Kidney glomerular epithelial cell (primary cell): ENCODE data around the gene WDR43.

Source experiments
- DNase-seq: peaks from one replicate; lab custom pipeline; 2025; lab: John Stamatoyannopoulos, UW

Gene WDR43

GRCh38 chr2:28909655-28910353 lies 15.3 kb downstream of the WDR43 start:
- DNase-seq: no peak

- DNase-seq: no peak
These were observed 21.5 kb downstream of the WDR43 start for GRCh38 chr2:28915939-28916338.

GRCh38 chr2:28926847-28927246 lies 32.4 kb downstream of the WDR43 start:
- no peak for DNase-seq

- DNase-seq: no peak
These were observed 33.0 kb downstream of the WDR43 start for GRCh38 chr2:28927469-28927868.

GRCh38 chr2:28927878-28928277 lies 33.4 kb downstream of the WDR43 start:
- DNase-seq: no peak

- no peak for DNase-seq
These were observed 35.1 kb downstream of the WDR43 start for GRCh38 chr2:28929581-28929980.

GRCh38 chr2:28930205-28930604 lies 35.7 kb downstream of the WDR43 start:
- DNase-seq: no peak

GRCh38 chr2:28934769-28935168 lies 40.3 kb downstream of the WDR43 start:
- no peak for DNase-seq

- DNase-seq: no peak
These were observed 46.5 kb downstream of the WDR43 start for GRCh38 chr2:28941008-28941407.

GRCh38 chr2:28944535-28945248 lies 50.2 kb downstream of the WDR43 start:
- DNase-seq: no peak

GRCh38 chr2:28948160-28948559 lies 53.7 kb downstream of the WDR43 start:
- DNase-seq: no peak

GRCh38 chr2:28949190-28949589 lies 54.7 kb downstream of the WDR43 start:
- DNase-seq: no peak

GRCh38 chr2:28949617-28950305 lies 55.3 kb downstream of the WDR43 start:
- no peak for DNase-seq

GRCh38 chr2:28950941-28951630 lies 56.6 kb downstream of the WDR43 start:
- no peak for DNase-seq

GRCh38 chr2:28951910-28952835 lies 57.7 kb downstream of the WDR43 start:
- no peak for DNase-seq

GRCh38 chr2:28952836-28953211 lies 58.4 kb downstream of the WDR43 start:
- no peak for DNase-seq

- DNase-seq: no peak
These were observed 61.0 kb downstream of the WDR43 start for GRCh38 chr2:28955467-28955866.

GRCh38 chr2:28956415-28956826 lies 62.0 kb downstream of the WDR43 start:
- no peak for DNase-seq

GRCh38 chr2:28956890-28957289 lies 62.4 kb downstream of the WDR43 start:
- DNase-seq: no peak

- peak; percentile 65 for DNase-seq
These were observed 64.2 kb downstream of the WDR43 start for GRCh38 chr2:28958689-28959088.

- no peak for DNase-seq
These were observed 65.9 kb downstream of the WDR43 start for GRCh38 chr2:28960401-28960800.
